PC-3 (cell line): ENCODE results near the gene KDELR3. TPM values are rescaled to one million over a fixed set of nuclear protein-coding genes. Genes with fewer than 3 reads are reported as not detected.

Source experiments
- ATAC-seq: fragments of 200-7000 bp; cut with Tn5 transposase; 2 replicates; pipeline ENCODE4 v1.9.1; 2020; ENCODE audit warnings: mild to moderate bottlenecking, moderate library complexity
- BruUV-seq: library from RNA; stranded (reverse); fragments of 400-500 nt; replicated peaks from 2 replicates; lab custom pipeline; 2021; lab: Mats Ljungman, UMichigan
- CTCF ChIA-PET: fragments of 300-600 bp; sonication (Branson Sonifier 250); formaldehyde crosslinking; loops from one replicate; lab custom pipeline; 2022; ENCODE audit warnings: antibody characterized with exemption; lab: Charles Lee
- POLR2A ChIA-PET: fragments of 300-600 bp; sonication (Branson Sonifier 250); formaldehyde crosslinking; loops from one replicate; lab custom pipeline; 2022; ENCODE audit warnings: antibody characterized with exemption; ENCODE audit not compliant: unreplicated experiment; lab: Charles Lee
- DNase-seq: peaks from one replicate; pipeline ENCODE4 v3.0.0-alpha.2; 2015
- H2AFZ ChIP-seq: fragments of 300-600 bp; sonication (generic); 2 replicates; pipeline ENCODE4 v1.6.0; 2016; ENCODE audit warnings: antibody characterized with exemption, low read length
- H3F3A ChIP-seq: fragments of 300-600 bp; sonication (generic); one replicate; pipeline ENCODE4 v1.6.0; 2017; ENCODE audit warnings: antibody characterized with exemption, low read length, control low read depth, mild to moderate bottlenecking; ENCODE audit not compliant: unreplicated experiment
- H3K27ac ChIP-seq: fragments of 300-600 bp; sonication (generic); 2 replicates; pipeline ENCODE4 v1.5.1; 2016; ENCODE audit warnings: mild to moderate bottlenecking, low read length
- H3K27me3 ChIP-seq: fragments of 300-600 bp; sonication (generic); 2 replicates; pipeline ENCODE4 v1.6.1; 2016; ENCODE audit warnings: low read length, mixed read lengths
- H3K36me3 ChIP-seq: fragments of 300-600 bp; sonication (generic); 2 replicates; pipeline ENCODE4 v1.6.1; 2016; ENCODE audit warnings: low read depth, mixed run types, low read length, mixed read lengths
- H3K4me1 ChIP-seq: fragments of 300-600 bp; sonication (generic); 2 replicates; pipeline ENCODE4 v1.5.1; 2016; ENCODE audit warnings: low read length; ENCODE audit not compliant: insufficient read depth
- H3K4me2 ChIP-seq: fragments of 300-600 bp; sonication (generic); 2 replicates; pipeline ENCODE4 v1.6.0; 2016; ENCODE audit warnings: low read length
- H3K4me3 ChIP-seq: fragments of 300-600 bp; sonication (generic); 2 replicates; pipeline ENCODE4 v1.5.1; 2016; ENCODE audit warnings: mild to moderate bottlenecking, low read length, mixed read lengths
- H3K79me2 ChIP-seq: fragments of 300-600 bp; sonication (generic); 2 replicates; pipeline ENCODE4 v1.6.1; 2017; ENCODE audit warnings: low read length, mixed read lengths
- H3K9ac ChIP-seq: fragments of 300-600 bp; sonication (generic); 2 replicates; pipeline ENCODE4 v1.6.0; 2016; ENCODE audit warnings: mild to moderate bottlenecking, low read length
- H3K9me2 ChIP-seq: fragments of 300-600 bp; sonication (generic); replicated peaks from 2 replicates; pipeline ENCODE4 v1.6.1; 2016; ENCODE audit warnings: mixed run types, low read length, mixed read lengths
- H3K9me3 ChIP-seq: fragments of 300-600 bp; sonication (generic); 2 replicates; pipeline ENCODE4 v1.6.1; 2016; ENCODE audit warnings: low read length, mixed read lengths
- H4K20me1 ChIP-seq: fragments of 300-600 bp; sonication (generic); 2 replicates; pipeline ENCODE4 v1.6.1; 2016; ENCODE audit warnings: low read length, mixed read lengths
- CTCF ChIP-seq: fragments of 300-600 bp; sonication (generic); conservative IDR thresholded peaks from 2 replicates; pipeline ENCODE4 v1.5.1; 2017; ENCODE audit warnings: antibody characterized with exemption, low read depth, mild to moderate bottlenecking, low read length
- EZH2 ChIP-seq: fragments of 300-600 bp; sonication (generic); IDR thresholded peaks from one replicate; pipeline ENCODE4 v1.6.1; 2017; ENCODE audit warnings: antibody characterized with exemption, mild to moderate bottlenecking, low read length; ENCODE audit not compliant: unreplicated experiment
- EZH2phosphoT487 ChIP-seq: fragments of 300-600 bp; sonication (generic); IDR thresholded peaks from 2 replicates; pipeline ENCODE4 v1.6.1; 2018; ENCODE audit warnings: mild to moderate bottlenecking, antibody characterized with exemption, low read length, borderline replicate concordance
- intact Hi-C: fragments of 100-400 bp; cut with micrococcal nuclease; formaldehyde crosslinking; loops from 2 replicates; pipeline ENCODE4 v1.9.0; 2023
- total RNA-seq: library from RNA; depleted of rRNA; stranded (reverse); fragments of >200 nt; gene quantifications from 2 replicates; pipeline ENCODE4 v1.2.3, GENCODE V29; 2014

KDELR3 gene
- total RNA-seq, 1 experiment from 2014 or later: 17.7 TPM

GRCh38 chr22:38485783-38486182, 17.9 kb downstream of the KDELR3 start:
- Histone ChIP-seq H4K20me1 (peaks cover 6% of the 10 kb centered on the region; the same call in 1 of the 2 replicates), H3K4me1 (no peaks in the 10 kb centered on the region), H3K4me2 (no peak overlapping the region), H3K27ac (no peak overlapping the region), H3K4me3 (no peak overlapping the region), H3K27me3 (no peaks in the 10 kb centered on the region), H2AFZ (no peak overlapping the region), H3F3A (peaks cover 10% of the 10 kb centered on the region), H3K79me2 (no peaks in the 10 kb centered on the region), H3K9me3 (no peaks in the 10 kb centered on the region), H3K9ac (no peak overlapping the region), H3K36me3 (peaks cover 86% of the 10 kb centered on the region), H3K9me2 (no peaks in the 10 kb centered on the region)
- intact Hi-C loops: no loop called here
- DNase-seq (no peak), ATAC-seq (no peak)
- TF ChIP-seq EZH2phosphoT487 (no peak), CTCF (no peak), EZH2 (no peak)
- CTCF ChIA-PET: no interaction called here
- no TSS peak for BruUV-seq
- POLR2A ChIA-PET: no interaction called here

- ATAC-seq: no peak
- H3K36me3 ChIP-seq: peaks cover 85% of the 10 kb centered on the region
Observed at GRCh38 chr22:38487946-38488345, 20.1 kb downstream of the KDELR3 start.

More at GRCh38 chr22:38487946-38488345, 20.1 kb downstream of the KDELR3 start:
- DNase-seq: no peak
- no peaks in the 10 kb centered on the region for H3K4me1 ChIP-seq
- no peak overlapping the region for H3K27ac ChIP-seq
- intact Hi-C loops: no loop called here
- CTCF ChIA-PET: no interaction called here
- H3K79me2 ChIP-seq: no peaks in the 10 kb centered on the region
- no peaks in the 10 kb centered on the region for H3K9me2 ChIP-seq
- no peak overlapping the region for H2AFZ ChIP-seq
- H3K4me2 ChIP-seq: no peak overlapping the region
- no peak overlapping the region for H3K4me3 ChIP-seq
- H3K9ac ChIP-seq: no peak overlapping the region
- H3K27me3 ChIP-seq: no peaks in the 10 kb centered on the region
- TF ChIP-seq CTCF: no peak
- no peak for TF ChIP-seq EZH2phosphoT487
- no peak for TF ChIP-seq EZH2
- POLR2A ChIA-PET: no interaction called here
- peaks cover 6% of the 10 kb centered on the region; the same call in 1 of the 2 replicates for H4K20me1 ChIP-seq
- peaks cover 10% of the 10 kb centered on the region for H3F3A ChIP-seq
- no peaks in the 10 kb centered on the region for H3K9me3 ChIP-seq
- no TSS peak for BruUV-seq
